ENCODE data around the gene GAMT. TPM values are rescaled to one million over a fixed set of nuclear protein-coding genes. Genes with fewer than 3 reads are reported as not detected.

Gene GAMT
- total and polyA plus RNA-seq, 2 of the 13 experiments (the other 11 are each of a cell fraction or from before 2014, with no cell fraction given) = 115 to 124 TPM

DNA sequence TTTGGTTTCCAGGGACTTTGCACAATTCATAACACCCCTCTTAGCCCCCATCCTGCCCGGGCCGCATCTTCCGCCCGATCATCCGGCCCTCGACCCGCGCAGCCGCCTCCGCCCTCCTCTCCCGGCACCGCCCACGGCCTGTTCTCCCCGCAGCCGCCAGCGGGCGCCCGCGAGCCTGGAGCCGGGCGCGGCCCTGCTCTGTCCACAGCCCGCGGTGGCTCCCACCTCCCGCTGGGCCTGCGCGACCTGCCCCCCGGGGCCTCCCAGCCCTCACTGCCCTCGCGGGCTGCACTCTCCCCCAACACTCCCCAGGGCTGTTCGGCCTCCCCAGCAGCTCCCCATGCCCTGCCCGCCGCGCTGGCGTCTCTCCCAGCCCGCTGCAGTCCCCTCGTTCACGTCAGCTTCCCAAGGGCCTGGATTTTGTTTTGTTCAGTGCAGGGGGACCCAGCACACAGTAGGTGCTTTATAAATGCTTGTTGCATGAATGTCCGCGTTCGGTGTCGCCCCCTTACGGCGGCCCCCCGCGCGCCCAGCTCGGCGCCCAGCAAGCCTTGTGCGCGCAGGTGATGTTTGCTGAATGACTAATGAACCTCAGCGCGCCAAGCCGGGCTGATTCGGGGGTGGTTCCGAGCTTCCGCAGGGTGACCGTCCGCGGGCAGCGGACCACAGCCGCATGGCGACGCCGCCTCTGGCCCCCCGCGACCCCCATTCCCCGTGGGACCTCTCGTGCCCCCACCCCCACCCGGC, 44.0 kb upstream of the GAMT start (continued):
- peak; percentile 32; the same call in 1 of the 2 replicates for TF ChIP-seq ARNT2 (CRISPR knock-in tag; IDR thresholded peaks at IDR 0.05; ENCODE audit: low read depth)
- TF ChIP-seq, protein P1, sequence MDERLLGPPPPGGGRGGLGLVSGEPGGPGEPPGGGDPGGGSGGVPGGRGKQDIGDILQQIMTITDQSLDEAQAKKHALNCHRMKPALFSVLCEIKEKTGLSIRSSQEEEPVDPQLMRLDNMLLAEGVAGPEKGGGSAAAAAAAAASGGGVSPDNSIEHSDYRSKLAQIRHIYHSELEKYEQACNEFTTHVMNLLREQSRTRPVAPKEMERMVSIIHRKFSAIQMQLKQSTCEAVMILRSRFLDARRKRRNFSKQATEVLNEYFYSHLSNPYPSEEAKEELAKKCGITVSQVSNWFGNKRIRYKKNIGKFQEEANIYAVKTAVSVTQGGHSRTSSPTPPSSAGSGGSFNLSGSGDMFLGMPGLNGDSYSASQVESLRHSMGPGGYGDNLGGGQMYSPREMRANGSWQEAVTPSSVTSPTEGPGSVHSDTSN (CRISPR knock-in tag; IDR thresholded peaks at IDR 0.05) = no peak
- TF ChIP-seq ZFP90 (CRISPR knock-in tag; IDR thresholded peaks at IDR 0.05; ENCODE audit: borderline replicate concordance) = no peak
- 0 out of 2 replicates have a peak, but pooled peaks have one; percentile 17 for TF ChIP-seq ZBTB43 (CRISPR knock-in tag; conservative IDR thresholded peaks at IDR 0.05)
- TF ChIP-seq, protein P2, sequence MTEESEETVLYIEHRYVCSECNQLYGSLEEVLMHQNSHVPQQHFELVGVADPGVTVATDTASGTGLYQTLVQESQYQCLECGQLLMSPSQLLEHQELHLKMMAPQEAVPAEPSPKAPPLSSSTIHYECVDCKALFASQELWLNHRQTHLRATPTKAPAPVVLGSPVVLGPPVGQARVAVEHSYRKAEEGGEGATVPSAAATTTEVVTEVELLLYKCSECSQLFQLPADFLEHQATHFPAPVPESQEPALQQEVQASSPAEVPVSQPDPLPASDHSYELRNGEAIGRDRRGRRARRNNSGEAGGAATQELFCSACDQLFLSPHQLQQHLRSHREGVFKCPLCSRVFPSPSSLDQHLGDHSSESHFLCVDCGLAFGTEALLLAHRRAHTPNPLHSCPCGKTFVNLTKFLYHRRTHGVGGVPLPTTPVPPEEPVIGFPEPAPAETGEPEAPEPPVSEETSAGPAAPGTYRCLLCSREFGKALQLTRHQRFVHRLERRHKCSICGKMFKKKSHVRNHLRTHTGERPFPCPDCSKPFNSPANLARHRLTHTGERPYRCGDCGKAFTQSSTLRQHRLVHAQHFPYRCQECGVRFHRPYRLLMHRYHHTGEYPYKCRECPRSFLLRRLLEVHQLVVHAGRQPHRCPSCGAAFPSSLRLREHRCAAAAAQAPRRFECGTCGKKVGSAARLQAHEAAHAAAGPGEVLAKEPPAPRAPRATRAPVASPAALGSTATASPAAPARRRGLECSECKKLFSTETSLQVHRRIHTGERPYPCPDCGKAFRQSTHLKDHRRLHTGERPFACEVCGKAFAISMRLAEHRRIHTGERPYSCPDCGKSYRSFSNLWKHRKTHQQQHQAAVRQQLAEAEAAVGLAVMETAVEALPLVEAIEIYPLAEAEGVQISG (CRISPR knock-in tag; IDR thresholded peaks at IDR 0.05) = peak; percentile 58
- peak; percentile 74 for TF ChIP-seq MTF2 (CRISPR knock-in tag; IDR thresholded peaks at IDR 0.05; ENCODE audit: borderline replicate concordance)
- TF ChIP-seq GFI1 (CRISPR knock-in tag; IDR thresholded peaks at IDR 0.05; ENCODE audit: borderline replicate concordance) = no peak
- TF ChIP-seq, protein P3, sequence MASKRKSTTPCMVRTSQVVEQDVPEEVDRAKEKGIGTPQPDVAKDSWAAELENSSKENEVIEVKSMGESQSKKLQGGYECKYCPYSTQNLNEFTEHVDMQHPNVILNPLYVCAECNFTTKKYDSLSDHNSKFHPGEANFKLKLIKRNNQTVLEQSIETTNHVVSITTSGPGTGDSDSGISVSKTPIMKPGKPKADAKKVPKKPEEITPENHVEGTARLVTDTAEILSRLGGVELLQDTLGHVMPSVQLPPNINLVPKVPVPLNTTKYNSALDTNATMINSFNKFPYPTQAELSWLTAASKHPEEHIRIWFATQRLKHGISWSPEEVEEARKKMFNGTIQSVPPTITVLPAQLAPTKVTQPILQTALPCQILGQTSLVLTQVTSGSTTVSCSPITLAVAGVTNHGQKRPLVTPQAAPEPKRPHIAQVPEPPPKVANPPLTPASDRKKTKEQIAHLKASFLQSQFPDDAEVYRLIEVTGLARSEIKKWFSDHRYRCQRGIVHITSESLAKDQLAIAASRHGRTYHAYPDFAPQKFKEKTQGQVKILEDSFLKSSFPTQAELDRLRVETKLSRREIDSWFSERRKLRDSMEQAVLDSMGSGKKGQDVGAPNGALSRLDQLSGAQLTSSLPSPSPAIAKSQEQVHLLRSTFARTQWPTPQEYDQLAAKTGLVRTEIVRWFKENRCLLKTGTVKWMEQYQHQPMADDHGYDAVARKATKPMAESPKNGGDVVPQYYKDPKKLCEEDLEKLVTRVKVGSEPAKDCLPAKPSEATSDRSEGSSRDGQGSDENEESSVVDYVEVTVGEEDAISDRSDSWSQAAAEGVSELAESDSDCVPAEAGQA (IDR thresholded peaks at IDR 0.05; ENCODE audit: low read depth) = no peak
- TF ChIP-seq, protein P3 (CRISPR knock-in tag; IDR thresholded peaks at IDR 0.05; ENCODE audit: borderline replicate concordance) = no peak
- peak; percentile 49; the same call in 1 of the 2 replicates for TF ChIP-seq ZMYM4 (CRISPR knock-in tag; IDR thresholded peaks at IDR 0.05)
- no peak for TF ChIP-seq ZSCAN22 (CRISPR knock-in tag; IDR thresholded peaks at IDR 0.05)
- TF ChIP-seq, protein P4, sequence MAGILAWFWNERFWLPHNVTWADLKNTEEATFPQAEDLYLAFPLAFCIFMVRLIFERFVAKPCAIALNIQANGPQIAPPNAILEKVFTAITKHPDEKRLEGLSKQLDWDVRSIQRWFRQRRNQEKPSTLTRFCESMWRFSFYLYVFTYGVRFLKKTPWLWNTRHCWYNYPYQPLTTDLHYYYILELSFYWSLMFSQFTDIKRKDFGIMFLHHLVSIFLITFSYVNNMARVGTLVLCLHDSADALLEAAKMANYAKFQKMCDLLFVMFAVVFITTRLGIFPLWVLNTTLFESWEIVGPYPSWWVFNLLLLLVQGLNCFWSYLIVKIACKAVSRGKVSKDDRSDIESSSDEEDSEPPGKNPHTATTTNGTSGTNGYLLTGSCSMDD (CRISPR knock-in tag; IDR thresholded peaks at IDR 0.05) = no peak
- no peak for TF ChIP-seq ZNF772 (CRISPR knock-in tag; IDR thresholded peaks at IDR 0.05)

Data from HepG2 (cell line).